NOMO-1 (cell line): ENCODE results near the gene RRP1B.
"Not testable (repeated sequence)": the region's sequence is repeated elsewhere in the genome, so short reads cannot be mapped to it uniquely, and the experiment has no call there.

ENCODE experiments used
- DNase-seq, 2 experiments: peaks; one replicate each; lab custom pipeline; 2025; ENCODE audit not compliant: unreplicated experiment in 2 of 2; lab: John Stamatoyannopoulos, UW

RRP1B gene

GRCh38 chr21:43667191-43667904, 8.0 kb downstream of the RRP1B start:
- peak in 1 of 2 experiments; percentile 45 for DNase-seq

- no peak for DNase-seq
These were observed 10.7 kb downstream of the RRP1B start for GRCh38 chr21:43669828-43670605.

GRCh38 chr21:43675871-43676270, 16.5 kb downstream of the RRP1B start:
- DNase-seq, result no peak

GRCh38 chr21:43676391-43676790, 17.0 kb downstream of the RRP1B start:
- no peak for DNase-seq

- DNase-seq, result no peak
These were observed 20.6 kb downstream of the RRP1B start for GRCh38 chr21:43679951-43680350.

GRCh38 chr21:43680421-43680820, 21.1 kb downstream of the RRP1B start:
- not testable (repeated sequence) for DNase-seq

GRCh38 chr21:43681650-43682049, 22.3 kb downstream of the RRP1B start:
- DNase-seq, result no peak

- DNase-seq, result no peak
These were observed 25.1 kb downstream of the RRP1B start for GRCh38 chr21:43684424-43684823.

GRCh38 chr21:43686811-43687565, 27.6 kb downstream of the RRP1B start:
- DNase-seq, result no peak

GRCh38 chr21:43687566-43688399, 28.4 kb downstream of the RRP1B start:
- no peak for DNase-seq

- DNase-seq, result no peak
These were observed 29.5 kb downstream of the RRP1B start for GRCh38 chr21:43688906-43689305.

- DNase-seq, result no peak
These were observed 30.4 kb downstream of the RRP1B start for GRCh38 chr21:43689556-43690337.

GRCh38 chr21:43690346-43690745, 31.0 kb downstream of the RRP1B start:
- DNase-seq, result no peak

GRCh38 chr21:43691086-43691795, 31.9 kb downstream of the RRP1B start:
- DNase-seq, result no peak

GRCh38 chr21:43691801-43692200, 32.4 kb downstream of the RRP1B start:
- DNase-seq, result no peak

GRCh38 chr21:43692949-43693348, 33.6 kb downstream of the RRP1B start:
- DNase-seq, result no peak

- no peak for DNase-seq
These were observed 34.6 kb downstream of the RRP1B start for GRCh38 chr21:43693981-43694380.

- no peak for DNase-seq
These were observed 35.2 kb downstream of the RRP1B start for GRCh38 chr21:43694437-43695079.

- DNase-seq, result no peak
These were observed 36.9 kb downstream of the RRP1B start for GRCh38 chr21:43696214-43696613.
